HepG2 (cell line): ENCODE measurements around the gene HELZ2. TPM values are rescaled to one million over a fixed set of nuclear protein-coding genes. Genes with fewer than 3 reads are reported as not detected.

Experiments
- ATAC-seq: fragments of 200-7000 bp; cut with Tn5 transposase; 3 replicates; pipeline ENCODE4 v1.9.1; 2020; ENCODE audit warnings: mild to moderate bottlenecking, moderate library complexity
- BruUV-seq: library from RNA; stranded (reverse); fragments of 400-500 nt; replicated peaks from 2 replicates; lab custom pipeline; 2021; lab: Mats Ljungman, UMichigan
- CTCF ChIA-PET: fragments of 300-600 bp; formaldehyde crosslinking; extraction: SDS; loops from one replicate; lab custom pipeline; 2021; ENCODE audit warnings: low total read pairs, inconsistent platforms, low intra/inter-chr PET ratio; lab: Yijun Ruan, JAX
- POLR2A ChIA-PET: fragments of 350-600 bp; sonication (Branson Sonifier 250); formaldehyde crosslinking; loops from one replicate; lab custom pipeline; 2020; ENCODE audit warnings: antibody characterized with exemption, inconsistent platforms; lab: Yijun Ruan, JAX
- DNase-seq: peaks from one replicate; pipeline ENCODE4 v3.0.0-alpha.2; 2015; ENCODE audit warnings: low spot score
- FAIRE-seq: peaks from 3 replicates; lab custom pipeline; 2011; peaks lifted over from hg19 to GRCh38; lab: Jason Lieb, UNC
- H2AFZ ChIP-seq: one replicate; pipeline ENCODE4 v1.6.1; 2011; ENCODE audit warnings: low read length, inconsistent platforms
- H3K27ac ChIP-seq: fragments of 300-600 bp; 3 replicates; pipeline ENCODE4 v1.8.0; 2011; ENCODE audit warnings: mixed run types, mild to moderate bottlenecking, mixed read lengths, low read length, inconsistent platforms; ENCODE audit not compliant: insufficient read depth; ENCODE audit errors: extremely low read length
- H3K27me3 ChIP-seq, 2 experiments: fragments of 200-600 bp in 1 of 2; 2 replicates in 1 of 2; 3 replicates in 1 of 2; pipeline versions ENCODE4 v1.6.0 to v1.8.0; 2011; ENCODE audit warnings: low read length in 2 of 2, mild to moderate bottlenecking in 2 of 2, moderate library complexity in 2 of 2, inconsistent platforms in 1 of 2; ENCODE audit not compliant: insufficient read depth in 2 of 2, control insufficient read depth in 1 of 2
- H3K36me3 ChIP-seq, 2 experiments: fragments of 200-600 bp in 1 of 2; replicated peaks in 1 of 2; 2 replicates in 1 of 2; 3 replicates in 1 of 2; pipeline versions ENCODE4 v1.5.1 to v1.8.0; 2011; ENCODE audit warnings: low read length in 2 of 2, inconsistent platforms in 1 of 2; ENCODE audit not compliant: insufficient read depth in 2 of 2, control insufficient read depth in 1 of 2
- H3K4me1 ChIP-seq: 2 replicates; pipeline ENCODE4 v1.5.1; 2012; ENCODE audit warnings: low read length, inconsistent platforms; ENCODE audit not compliant: insufficient read depth
- H3K4me2 ChIP-seq: 2 replicates; pipeline ENCODE4 v1.6.0; 2011; ENCODE audit warnings: low read depth, low read length, inconsistent platforms
- H3K4me3 ChIP-seq, 3 experiments: fragments of 200-600 bp in 1 of 3; sonication (generic), shearing (Covaris generic) in 1 of 3; replicated peaks in 1 of 3; 2 replicates each; pipeline ENCODE4 v1.5.1; 2011 to 2016; ENCODE audit warnings: low read length in 3 of 3, inconsistent platforms in 2 of 3, low read depth in 2 of 3, mild to moderate bottlenecking in 2 of 3, control low read depth in 1 of 3, mixed read lengths in 1 of 3; ENCODE audit not compliant: insufficient read depth in 1 of 3
- H3K79me2 ChIP-seq: one replicate; pipeline ENCODE4 v1.6.1; 2011; ENCODE audit warnings: low read length, inconsistent platforms; ENCODE audit not compliant: insufficient read depth
- H3K9ac ChIP-seq: 2 replicates; pipeline ENCODE4 v1.6.0; 2011; ENCODE audit warnings: mild to moderate bottlenecking, low read depth, low read length, inconsistent platforms; ENCODE audit not compliant: insufficient read depth
- H3K9me3 ChIP-seq: 2 replicates; pipeline ENCODE4 v1.5.1; 2012; ENCODE audit warnings: mild to moderate bottlenecking, low read length
- H4K20me1 ChIP-seq: 2 replicates; pipeline ENCODE4 v1.6.0; 2011; ENCODE audit warnings: inconsistent platforms, mild to moderate bottlenecking, low read length, moderate library complexity; ENCODE audit not compliant: insufficient read depth
- CAMTA2 ChIP-seq: sonication (generic); formaldehyde crosslinking; IDR thresholded peaks from 2 replicates; pipeline ENCODE4 v1.4.0; 2020; ENCODE audit warnings: mild to moderate bottlenecking, missing genetic modification reagents, borderline replicate concordance
- CBX2 ChIP-seq, 2 experiments: fragments of 200-600 bp in 1 of 2; sonication (generic); formaldehyde crosslinking in 1 of 2; IDR thresholded peaks; 2 replicates each; pipeline versions ENCODE4 v1.7.0 to v1.8.1; 2018 to 2022; ENCODE audit warnings: low read depth in 2 of 2, low read length in 1 of 2, mild to moderate bottlenecking in 1 of 2, missing genetic modification reagents in 1 of 2
- CHCHD3 ChIP-seq: sonication (generic); formaldehyde crosslinking; IDR thresholded peaks from 2 replicates; pipeline ENCODE4 v1.8.0; 2022; ENCODE audit warnings: mild to moderate bottlenecking, missing genetic modification reagents, moderate library complexity
- MED13 ChIP-seq: sonication (generic); formaldehyde crosslinking; IDR thresholded peaks from 2 replicates; pipeline ENCODE4 v1.5.0; 2020; ENCODE audit warnings: missing genetic modification reagents
- MTA3 ChIP-seq: sonication (generic); formaldehyde crosslinking; IDR thresholded peaks from 2 replicates; pipeline ENCODE4 v1.4.0; 2020; ENCODE audit warnings: missing genetic modification reagents
- XRCC5 ChIP-seq: fragments of 200-400 bp; formaldehyde crosslinking; optimal IDR thresholded peaks from 2 replicates; pipeline ENCODE3; 2017; ENCODE audit warnings: mild to moderate bottlenecking, low read length
- ZBTB38 ChIP-seq: sonication (generic); formaldehyde crosslinking; IDR thresholded peaks from 2 replicates; pipeline ENCODE4 v1.5.1; 2020; ENCODE audit warnings: mild to moderate bottlenecking, missing genetic modification reagents
- ZNF274 ChIP-seq: sonication (generic); formaldehyde crosslinking; IDR thresholded peaks from 2 replicates; pipeline ENCODE4 v1.5.1; 2020; ENCODE audit warnings: mild to moderate bottlenecking, missing genetic modification reagents
- ZNF652 ChIP-seq: IDR thresholded peaks from 2 replicates; pipeline ENCODE4 v1.6.1; 2016; ENCODE audit warnings: low read depth, borderline replicate concordance
- ZNF883 ChIP-seq: sonication (generic); formaldehyde crosslinking; IDR thresholded peaks from 2 replicates; pipeline ENCODE4 v1.5.1; 2020; ENCODE audit warnings: mild to moderate bottlenecking, missing genetic modification reagents; ENCODE audit errors: not compliant biosample characterization
- WGBS: methylation state at CpG from one replicate; pipeline ENCODE4 v1.1.6; 2017; ENCODE audit warnings: low lambda C conversion rate; 5-methylcytosine and 5-hydroxymethylcytosine counted together
- in situ Hi-C: cut with HindIII; loops from 2 replicates; pipeline ENCODE4 v1.10.0; 2017; ENCODE audit warnings: low pct_unique_long_range_greater_than_20kb; ENCODE audit not compliant: extremely low pct_ligation_motif_present
- intact Hi-C: fragments of 100-400 bp; cut with micrococcal nuclease; formaldehyde crosslinking; loops from one replicate; pipeline ENCODE4 v1.10.0; 2022; ENCODE audit not compliant: unreplicated experiment
- polyA plus RNA-seq, 8 experiments: library from polyadenylated mRNA; depleted of rRNA in 3 of 8; stranded (reverse) in 7 of 8; unstranded in 1 of 8; fragments of >200 nt; fragmentation: Illumina TruSeq in 4 of 8; extraction: Trizol in 4 of 8; gene quantifications; 2 replicates each; pipeline versions ENCODE4 v1.2.1 to v1.2.3, GENCODE V29; 2011 to 2016; ENCODE audit warnings: low read depth in 4 of 8, missing spikeins in 1 of 8, mixed read lengths in 1 of 8; ENCODE audit not compliant: insufficient read depth in 1 of 8
- total RNA-seq, 5 experiments: library from RNA; depleted of rRNA; stranded (reverse); fragments of >200 nt; fragmentation: Illumina TruSeq; extraction: Trizol; gene quantifications; 2 replicates each; pipeline ENCODE4 v1.2.3, GENCODE V29; 2016; ENCODE audit warnings: low read depth in 1 of 5
- TF ChIP-seq, protein P1 (sequence below): sonication (generic); formaldehyde crosslinking; IDR thresholded peaks from 2 replicates; pipeline ENCODE4 v1.8.1; 2023; ENCODE audit warnings: mild to moderate bottlenecking, inconsistent platforms, moderate library complexity, missing genetic modification reagents, borderline replicate concordance
- TF ChIP-seq, protein P2 (sequence below): IDR thresholded peaks from 2 replicates; pipeline ENCODE4 v1.6.1; 2018; ENCODE audit warnings: missing genetic modification reagents, mild to moderate bottlenecking, missing compliant biosample characterization
- TF ChIP-seq, protein P3 (sequence below): sonication (generic); formaldehyde crosslinking; conservative IDR thresholded peaks from 2 replicates; pipeline ENCODE4 v1.5.0; 2020; ENCODE audit warnings: missing genetic modification reagents
- TF ChIP-seq, protein P4 (sequence below): sonication (generic); formaldehyde crosslinking; IDR thresholded peaks from 2 replicates; pipeline ENCODE4 v1.4.0; 2020; ENCODE audit warnings: mild to moderate bottlenecking, missing genetic modification reagents

HELZ2 gene
- total and polyA plus RNA-seq, 2 of the 13 experiments (the other 11 are each of a cell fraction or from before 2014, with no cell fraction given) = 9.6 to 10.1 TPM

DNA sequence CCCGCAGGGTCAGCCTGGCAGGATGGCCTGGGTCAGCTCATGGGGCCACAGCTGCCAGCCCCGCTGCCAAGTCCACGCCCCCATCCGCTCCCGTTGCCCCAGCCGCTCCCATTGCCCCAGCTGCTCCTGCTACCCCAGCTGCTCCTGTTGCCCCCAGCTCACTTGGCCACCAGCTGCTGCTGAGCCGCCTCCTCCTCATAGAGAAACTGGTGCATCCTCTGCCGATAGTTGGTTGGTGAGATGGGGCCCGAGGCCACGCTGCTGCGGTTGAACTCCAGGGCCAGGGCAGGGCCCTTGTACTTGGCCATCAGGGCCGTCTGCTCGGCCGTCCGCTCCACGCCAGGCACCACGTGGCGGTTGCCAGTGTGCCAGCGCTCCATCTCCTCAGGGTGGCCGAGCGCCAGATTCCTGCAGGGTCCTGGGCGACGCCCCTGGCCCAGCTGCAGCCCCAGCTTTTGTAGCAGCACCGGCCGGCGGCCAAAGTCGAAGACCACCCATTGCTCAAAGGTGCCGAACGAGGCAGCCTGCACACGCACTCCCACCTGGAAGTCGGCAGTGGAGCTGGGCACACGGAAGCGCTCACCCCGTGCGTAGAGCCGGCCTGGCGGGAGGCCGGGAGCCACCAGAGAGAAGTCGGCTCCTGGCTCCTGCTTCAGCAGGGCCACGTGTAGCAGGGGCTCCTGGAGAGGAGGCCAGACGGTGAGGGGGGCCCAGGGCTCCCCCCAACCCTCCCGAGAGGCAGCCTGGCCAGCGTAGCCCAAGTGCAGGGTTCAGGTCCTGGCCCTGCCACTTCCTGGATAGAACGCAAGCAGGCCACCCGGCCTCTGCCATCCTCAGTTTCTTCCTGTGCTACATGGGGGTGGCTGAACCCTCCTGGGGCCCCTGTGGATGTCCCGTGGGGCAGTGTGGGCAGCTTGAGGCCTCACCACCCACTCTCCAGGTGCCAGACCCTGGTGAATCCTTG is 4.8 kb downstream of the HELZ2 start:
- no TSS peak for BruUV-seq
- peaks cover 2% of the 10 kb centered on the region; the same call in 1 of the 2 replicates for H4K20me1 ChIP-seq
- 77% methylated on average over 44 of the region's 46 CpGs for WGBS
- no peaks in the 10 kb centered on the region for H3K79me2 ChIP-seq
- H3K27me3 ChIP-seq = no peaks in the 10 kb centered on the region
- no peak overlapping the region for H3K9ac ChIP-seq
- CTCF ChIA-PET = no interaction called here
- POLR2A ChIA-PET = interaction anchor here (0.9 to 1.0 kb wide), 2 partner anchors 12 to 138 kb away, joined by 3 read pairs; partner anchors contain the start of genes ARFRP1 and ZGPAT
- no peak for FAIRE-seq
- no peak overlapping the region for H2AFZ ChIP-seq
- H3K27ac ChIP-seq = no peak overlapping the region
- H3K9me3 ChIP-seq = no peaks in the 10 kb centered on the region
- intact Hi-C loops (no loop called here), in situ Hi-C loops (no loop called here)
- ATAC-seq = no peak
- H3K4me3 ChIP-seq = no peak overlapping the region
- H3K4me2 ChIP-seq = no peak overlapping the region
- no peak for DNase-seq
- H3K36me3 ChIP-seq = no peaks in the 10 kb centered on the region
- H3K4me1 ChIP-seq = peaks cover 12% of the 10 kb centered on the region
- TF ChIP-seq CBX2 (IDR thresholded peaks at IDR 0.05; ENCODE audit: low read depth, low read length) (no peak), CBX2 (CRISPR knock-in tag; IDR thresholded peaks at IDR 0.05; ENCODE audit: low read depth) (no peak), CHCHD3 (CRISPR knock-in tag) (no peak), ZNF883 (peak; percentile 36), ZBTB38 (peak; percentile 46; the same call in 1 of the 2 replicates), MED13 (CRISPR knock-in tag) (no peak), ZNF652 (CRISPR knock-in tag) (no peak), ZNF274 (CRISPR knock-in tag) (peak; percentile 35; the same call in 1 of the 2 replicates), MTA3 (CRISPR knock-in tag) (no peak), CAMTA2 (CRISPR knock-in tag) (0 out of 2 replicates have a peak, but pooled peaks have one; percentile 33), XRCC5 (no peak)
- TF ChIP-seq, protein P1, sequence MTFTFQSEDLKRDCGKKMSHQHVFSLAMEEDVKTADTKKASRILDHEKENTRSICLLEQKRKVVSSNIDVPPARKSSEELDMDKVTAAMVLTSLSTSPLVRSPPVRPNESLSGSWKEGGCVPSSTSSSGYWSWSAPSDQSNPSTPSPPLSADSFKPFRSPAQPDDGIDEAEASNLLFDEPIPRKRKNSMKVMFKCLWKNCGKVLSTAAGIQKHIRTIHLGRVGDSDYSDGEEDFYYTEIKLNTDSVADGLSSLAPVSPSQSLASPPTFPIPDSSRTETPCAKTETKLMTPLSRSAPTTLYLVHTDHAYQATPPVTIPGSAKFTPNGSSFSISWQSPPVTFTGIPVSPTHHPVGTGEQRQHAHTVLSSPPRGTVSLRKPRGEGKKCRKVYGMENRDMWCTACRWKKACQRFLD = no peak
- TF ChIP-seq, protein P2, sequence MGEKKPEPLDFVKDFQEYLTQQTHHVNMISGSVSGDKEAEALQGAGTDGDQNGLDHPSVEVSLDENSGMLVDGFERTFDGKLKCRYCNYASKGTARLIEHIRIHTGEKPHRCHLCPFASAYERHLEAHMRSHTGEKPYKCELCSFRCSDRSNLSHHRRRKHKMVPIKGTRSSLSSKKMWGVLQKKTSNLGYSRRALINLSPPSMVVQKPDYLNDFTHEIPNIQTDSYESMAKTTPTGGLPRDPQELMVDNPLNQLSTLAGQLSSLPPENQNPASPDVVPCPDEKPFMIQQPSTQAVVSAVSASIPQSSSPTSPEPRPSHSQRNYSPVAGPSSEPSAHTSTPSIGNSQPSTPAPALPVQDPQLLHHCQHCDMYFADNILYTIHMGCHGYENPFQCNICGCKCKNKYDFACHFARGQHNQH (CRISPR knock-in tag) = no peak
- TF ChIP-seq, protein P3, sequence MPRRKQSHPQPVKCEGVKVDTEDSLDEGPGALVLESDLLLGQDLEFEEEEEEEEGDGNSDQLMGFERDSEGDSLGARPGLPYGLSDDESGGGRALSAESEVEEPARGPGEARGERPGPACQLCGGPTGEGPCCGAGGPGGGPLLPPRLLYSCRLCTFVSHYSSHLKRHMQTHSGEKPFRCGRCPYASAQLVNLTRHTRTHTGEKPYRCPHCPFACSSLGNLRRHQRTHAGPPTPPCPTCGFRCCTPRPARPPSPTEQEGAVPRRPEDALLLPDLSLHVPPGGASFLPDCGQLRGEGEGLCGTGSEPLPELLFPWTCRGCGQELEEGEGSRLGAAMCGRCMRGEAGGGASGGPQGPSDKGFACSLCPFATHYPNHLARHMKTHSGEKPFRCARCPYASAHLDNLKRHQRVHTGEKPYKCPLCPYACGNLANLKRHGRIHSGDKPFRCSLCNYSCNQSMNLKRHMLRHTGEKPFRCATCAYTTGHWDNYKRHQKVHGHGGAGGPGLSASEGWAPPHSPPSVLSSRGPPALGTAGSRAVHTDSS (CRISPR knock-in tag) = no peak
- TF ChIP-seq, protein P4, sequence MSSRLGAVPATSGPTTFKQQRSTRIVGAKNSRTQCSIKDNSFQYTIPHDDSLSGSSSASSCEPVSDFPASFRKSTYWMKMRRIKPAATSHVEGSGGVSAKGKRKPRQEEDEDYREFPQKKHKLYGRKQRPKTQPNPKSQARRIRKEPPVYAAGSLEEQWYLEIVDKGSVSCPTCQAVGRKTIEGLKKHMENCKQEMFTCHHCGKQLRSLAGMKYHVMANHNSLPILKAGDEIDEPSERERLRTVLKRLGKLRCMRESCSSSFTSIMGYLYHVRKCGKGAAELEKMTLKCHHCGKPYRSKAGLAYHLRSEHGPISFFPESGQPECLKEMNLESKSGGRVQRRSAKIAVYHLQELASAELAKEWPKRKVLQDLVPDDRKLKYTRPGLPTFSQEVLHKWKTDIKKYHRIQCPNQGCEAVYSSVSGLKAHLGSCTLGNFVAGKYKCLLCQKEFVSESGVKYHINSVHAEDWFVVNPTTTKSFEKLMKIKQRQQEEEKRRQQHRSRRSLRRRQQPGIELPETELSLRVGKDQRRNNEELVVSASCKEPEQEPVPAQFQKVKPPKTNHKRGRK (CRISPR knock-in tag) = no peak
